Testis (tissue), 3 donors: ENCODE results near the gene RPL28. TPM values are rescaled to one million over a fixed set of nuclear protein-coding genes. Genes with fewer than 3 reads are reported as not detected.
A peak's percentile ranks its signal among the peaks of the same experiment; 100 is the strongest.

Experiments
- DNase-seq: peaks from one replicate; pipeline ENCODE4 v3.0.0-alpha.2; 2019
- H3K27ac ChIP-seq, 2 donors: fragments of 200-600 bp; sonication (generic); one replicate each; pipeline ENCODE4 v1.5.1; 2019
- H3K27me3 ChIP-seq: fragments of 200-600 bp; sonication (generic); one replicate; pipeline ENCODE4 v1.5.1; 2019
- H3K36me3 ChIP-seq: fragments of 200-600 bp; sonication (generic); one replicate; pipeline ENCODE4 v1.5.1; 2017; ENCODE audit warnings: low read depth; ENCODE audit errors: missing control alignments
- H3K4me1 ChIP-seq: fragments of 200-600 bp; sonication (generic); one replicate; pipeline ENCODE4 v1.5.1; 2019
- H3K4me3 ChIP-seq, 2 donors: fragments of 200-600 bp; sonication (generic); one replicate each; pipeline ENCODE4 v1.5.1; 2017 to 2019
- H3K9me3 ChIP-seq: fragments of 200-600 bp; sonication (generic); one replicate; pipeline ENCODE4 v1.5.1; 2017
- POLR2A ChIP-seq: fragments of 450-650 bp; IDR thresholded peaks from one replicate; pipeline ENCODE4 v1.6.1; 2017; ENCODE audit warnings: antibody characterized with exemption, mild to moderate bottlenecking, moderate library complexity
- WGBS, 2 donors: methylation state at CpG; one replicate each; pipeline ENCODE4 v1.1.5; 2018; 5-methylcytosine and 5-hydroxymethylcytosine counted together
- intact Hi-C: fragments of 100-400 bp; cut with DNase I; formaldehyde crosslinking; loops from one replicate; pipeline ENCODE4 v1.15.1; 2023; ENCODE audit warnings: low total_unique reads
- polyA plus RNA-seq: library from polyadenylated mRNA; stranded (reverse); fragments of 350-450 nt; fragmentation: Illumina TruSeq; extraction: RNeasy Lipid Tissue Mini Kit (QIAGEN cat#74804); gene quantifications from one replicate; pipeline ENCODE4 v1.2.3, GENCODE V29; 2014; ENCODE audit warnings: low read depth, low replicate concordance; ENCODE audit not compliant: insufficient read depth
- total RNA-seq, 2 donors: library from RNA; depleted of rRNA; stranded (reverse); fragments of >200 nt; gene quantifications; one replicate each; pipeline ENCODE4 v1.2.3, GENCODE V29; 2016
- TF ChIP-seq, protein P1 (sequence below), 3 experiments: fragments of 450-650 bp in 2 of 3; fragments of 200-600 bp in 1 of 3; sonication (generic) in 1 of 3; IDR thresholded peaks; one replicate each; pipeline ENCODE4 v1.5.1; 2016 to 2019; ENCODE audit warnings: antibody characterized with exemption in 3 of 3, mild to moderate bottlenecking in 2 of 3, moderate library complexity in 1 of 3

RPL28 gene
- total and polyA plus RNA-seq, 3 donors from 2014 or later, result 284 to 1,024 (median 624) TPM

DNA sequence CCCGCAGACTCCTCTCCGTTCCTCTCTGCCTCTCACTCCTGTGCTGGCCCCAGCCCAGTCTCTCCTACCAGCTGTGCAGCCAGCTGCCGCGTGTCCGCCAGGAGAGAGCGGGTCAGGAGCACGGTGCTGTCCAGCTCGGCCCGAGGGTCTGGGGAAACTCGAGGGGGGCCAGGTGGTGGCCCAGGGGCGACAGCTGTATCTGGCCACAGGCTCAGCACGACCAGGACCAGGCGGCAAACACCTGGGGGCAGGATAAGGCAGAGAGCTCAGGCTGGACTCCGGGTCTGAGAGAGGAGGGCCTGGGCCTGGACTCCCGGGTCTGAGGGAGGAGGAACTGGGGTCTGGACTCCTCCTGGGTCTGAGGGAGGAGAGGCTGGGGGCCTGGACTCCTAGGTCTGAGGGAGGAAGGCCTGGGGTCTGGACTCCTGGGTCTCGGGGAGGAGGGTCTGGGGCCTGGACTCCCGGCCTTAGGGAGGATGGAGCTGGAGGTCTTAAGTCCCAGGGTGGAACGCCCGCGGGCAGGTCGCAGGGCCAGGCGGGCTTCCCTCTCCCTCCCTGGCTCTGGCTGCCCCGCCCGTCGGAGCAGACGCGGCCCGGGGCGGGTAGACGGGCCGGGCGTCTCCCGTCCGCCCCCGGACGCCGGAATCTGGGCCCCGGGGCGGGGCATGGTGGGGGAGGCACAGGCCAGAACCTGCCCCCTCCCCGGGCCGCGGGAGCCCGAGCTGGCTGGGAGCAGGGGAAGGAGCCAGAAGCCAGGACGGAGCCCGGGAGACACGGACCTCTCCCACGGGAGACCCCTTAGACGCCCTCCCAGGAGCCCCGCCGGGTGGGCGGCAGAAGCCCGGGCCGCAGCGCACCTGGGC is 16.8 kb upstream of the RPL28 start:
- H3K4me1 ChIP-seq, result peaks cover 6% of the 10 kb centered on the region
- H3K27ac ChIP-seq, result no peak overlapping the region
- H3K9me3 ChIP-seq, result no peaks in the 10 kb centered on the region
- H3K4me3 ChIP-seq, result peak overlapping the region; percentile 26 to 27
- DNase-seq, result no peak
- 5 to 14% methylated on average over 6 to 51 of the region's 54 CpGs for whole genome bisulfite sequencing, 2 donors
- no peaks in the 10 kb centered on the region for H3K27me3 ChIP-seq
- intact Hi-C loops, result no loop called here
- TF ChIP-seq, protein P1, sequence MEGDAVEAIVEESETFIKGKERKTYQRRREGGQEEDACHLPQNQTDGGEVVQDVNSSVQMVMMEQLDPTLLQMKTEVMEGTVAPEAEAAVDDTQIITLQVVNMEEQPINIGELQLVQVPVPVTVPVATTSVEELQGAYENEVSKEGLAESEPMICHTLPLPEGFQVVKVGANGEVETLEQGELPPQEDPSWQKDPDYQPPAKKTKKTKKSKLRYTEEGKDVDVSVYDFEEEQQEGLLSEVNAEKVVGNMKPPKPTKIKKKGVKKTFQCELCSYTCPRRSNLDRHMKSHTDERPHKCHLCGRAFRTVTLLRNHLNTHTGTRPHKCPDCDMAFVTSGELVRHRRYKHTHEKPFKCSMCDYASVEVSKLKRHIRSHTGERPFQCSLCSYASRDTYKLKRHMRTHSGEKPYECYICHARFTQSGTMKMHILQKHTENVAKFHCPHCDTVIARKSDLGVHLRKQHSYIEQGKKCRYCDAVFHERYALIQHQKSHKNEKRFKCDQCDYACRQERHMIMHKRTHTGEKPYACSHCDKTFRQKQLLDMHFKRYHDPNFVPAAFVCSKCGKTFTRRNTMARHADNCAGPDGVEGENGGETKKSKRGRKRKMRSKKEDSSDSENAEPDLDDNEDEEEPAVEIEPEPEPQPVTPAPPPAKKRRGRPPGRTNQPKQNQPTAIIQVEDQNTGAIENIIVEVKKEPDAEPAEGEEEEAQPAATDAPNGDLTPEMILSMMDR (IDR thresholded peaks at IDR 0.05), result no peak
- no peak for TF ChIP-seq POLR2A
- H3K36me3 ChIP-seq, result no peaks in the 10 kb centered on the region

- H3K36me3 ChIP-seq, result no peaks in the 10 kb centered on the region
- intact Hi-C loops, result no loop called here
- H3K27me3 ChIP-seq, result no peaks in the 10 kb centered on the region
- H3K4me1 ChIP-seq, result peaks cover 6% of the 10 kb centered on the region
- H3K9me3 ChIP-seq, result no peaks in the 10 kb centered on the region
- no peak overlapping the region for H3K27ac ChIP-seq
- 2 to 4% methylated on average over 9 to 45 of the region's 59 CpGs for WGBS, 2 donors
- peak overlapping the region; percentile 26 to 32 for H3K4me3 ChIP-seq
- DNase-seq, result peak; percentile 50
- TF ChIP-seq, protein P1 (IDR thresholded peaks at IDR 0.05), result no peak
- TF ChIP-seq POLR2A, result no peak
Observed at GRCh38 chr19:55369653-55370304, 16.0 kb upstream of the RPL28 start.

DNA sequence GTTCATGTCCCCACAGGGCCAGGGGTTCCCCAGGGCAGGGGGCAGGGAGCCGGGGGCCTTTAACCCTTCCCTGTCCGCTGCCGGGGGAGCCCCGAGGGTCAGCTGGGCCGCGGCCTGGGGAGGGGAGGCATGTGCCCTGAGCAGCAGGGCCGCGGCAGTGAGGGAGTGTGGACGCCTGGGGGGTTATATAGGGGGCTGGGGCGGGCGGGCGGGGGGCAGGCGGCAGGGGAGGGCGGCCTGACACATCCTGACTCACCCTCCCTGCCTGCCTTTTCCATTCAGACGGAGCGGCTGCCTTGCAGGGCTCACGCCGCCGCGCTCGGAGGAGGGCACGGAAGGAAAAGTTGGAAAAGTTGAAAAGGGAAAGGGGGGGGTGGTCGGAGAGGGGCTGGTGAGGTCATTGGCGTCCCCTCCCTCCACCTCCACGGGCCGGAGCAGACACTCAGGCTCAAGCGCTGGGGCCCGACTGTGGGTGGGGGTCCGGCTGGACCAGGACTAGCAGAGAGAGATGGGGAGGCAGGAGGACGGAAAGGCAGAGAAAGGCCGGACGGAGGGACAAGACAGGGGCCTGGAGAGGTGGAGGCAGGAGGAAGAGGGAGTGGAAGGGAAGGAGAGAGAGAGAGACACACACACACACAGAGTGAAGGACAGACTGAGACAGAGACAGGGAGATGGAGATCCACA is 15.3 kb upstream of the RPL28 start, which contains the start of gene IL11:
TSS of gene IL11 (minus strand) at position 159 of the 684 bp plus-strand sequence. CDS start at position 6, 153 bp downstream.
- 11 to 15% methylated on average over 18 to 30 of the region's 32 CpGs for WGBS, 2 donors
- TF ChIP-seq, protein P1 (IDR thresholded peaks at IDR 0.05), result no peak
- no peak for TF ChIP-seq POLR2A
- Histone ChIP-seq H3K4me1 (peaks cover 6% of the 10 kb centered on the region), H3K4me3 (peak within 1 kb of the TSS; percentile 26 to 32), H3K9me3 (no peaks in the 10 kb centered on the region), H3K27ac (no peak within 1 kb of the TSS), H3K27me3 (no peaks in the 10 kb centered on the region), H3K36me3 (no peaks in the 10 kb centered on the region)
- intact Hi-C loops, result no loop called here
- DNase-seq, result no peak

DNA sequence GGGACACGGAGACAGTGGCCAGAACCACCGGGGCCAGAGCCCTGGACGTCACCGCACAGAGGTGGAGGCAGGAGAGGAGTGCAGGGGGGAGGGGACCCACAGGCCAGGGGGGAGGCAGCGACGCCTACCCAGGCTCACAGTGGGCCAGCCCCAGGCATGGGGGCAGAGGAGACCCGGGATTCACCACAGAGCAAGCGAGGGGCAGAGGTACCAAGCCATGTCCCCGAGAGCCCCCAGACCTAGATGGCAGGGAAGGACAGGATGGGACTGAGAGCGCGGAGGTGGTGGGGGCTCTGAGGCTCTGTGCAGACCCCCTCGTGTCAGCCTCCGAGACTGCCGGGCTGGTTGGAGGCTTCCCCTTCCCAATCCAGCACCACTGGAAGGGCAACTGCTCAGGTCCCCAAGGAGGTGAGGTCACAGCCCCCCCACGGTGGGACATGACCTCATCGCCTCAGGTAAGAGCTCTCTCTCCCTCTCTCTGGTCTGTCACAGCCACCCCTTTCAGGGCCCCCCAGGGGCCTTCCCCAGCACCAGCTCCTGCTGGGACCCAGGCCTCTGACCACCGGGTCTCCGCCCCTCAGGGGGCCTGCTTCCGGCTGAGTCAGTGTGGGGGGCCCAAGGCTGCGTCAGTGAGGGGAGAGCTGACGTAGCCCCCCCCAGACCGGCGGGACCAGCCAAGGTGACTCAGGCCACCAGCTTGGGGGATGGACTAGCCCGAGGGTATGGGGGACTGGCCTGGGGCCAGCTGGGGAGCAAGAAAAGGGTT is 13.2 kb upstream of the RPL28 start:
- no peak for DNase-seq
- intact Hi-C loops, result no loop called here
- Histone ChIP-seq H3K4me1 (peaks cover 6% of the 10 kb centered on the region), H3K27me3 (no peaks in the 10 kb centered on the region), H3K36me3 (no peaks in the 10 kb centered on the region), H3K9me3 (no peaks in the 10 kb centered on the region), H3K27ac (no peak overlapping the region), H3K4me3 (no peak overlapping the region)
- TF ChIP-seq POLR2A, result no peak
- TF ChIP-seq, protein P1 (IDR thresholded peaks at IDR 0.05), result no peak
- 52 to 65% methylated on average over 18 to 24 of the region's 24 CpGs for WGBS, 2 donors
